CD8-positive, alpha-beta memory T cell (primary cell): ENCODE data around the gene PCNX4. TPM values are rescaled to one million over a fixed set of nuclear protein-coding genes. Genes with fewer than 3 reads are reported as not detected.
A peak's percentile ranks its signal among the peaks of the same experiment; 100 is the strongest.

Experiments
- CTCF ChIA-PET: fragments of 350-600 bp; sonication (Branson Sonifier 250); formaldehyde crosslinking; loops from one replicate; lab custom pipeline; 2021; ENCODE audit warnings: antibody characterized with exemption; lab: Charles Lee
- POLR2A ChIA-PET: fragments of 350-600 bp; sonication (Branson Sonifier 250); formaldehyde crosslinking; loops from one replicate; lab custom pipeline; 2021; ENCODE audit warnings: antibody characterized with exemption; lab: Charles Lee
- DNase-seq, 5 donors: peaks; one replicate each; pipeline versions ENCODE4 v3.0.0 to v3.0.0-alpha.2; 2020 to 2022; ENCODE audit warnings: mixed read lengths in 1 of 5
- H3K27ac ChIP-seq: one replicate; pipeline ENCODE4 v1.7.0; 2013; ENCODE audit warnings: low read depth, mild to moderate bottlenecking, low read length, moderate library complexity
- H3K27me3 ChIP-seq: 2 replicates; pipeline ENCODE4 v1.7.0; 2013; ENCODE audit warnings: low read length, mild to moderate bottlenecking; ENCODE audit not compliant: insufficient read depth, poor library complexity, severe bottlenecking
- H3K36me3 ChIP-seq: 2 replicates; pipeline ENCODE4 v1.7.0; 2013; ENCODE audit warnings: mild to moderate bottlenecking, low read length, moderate library complexity; ENCODE audit not compliant: insufficient read depth
- H3K4me1 ChIP-seq: 2 replicates; pipeline ENCODE4 v1.7.0; 2013; ENCODE audit warnings: mild to moderate bottlenecking, low read length, moderate library complexity; ENCODE audit not compliant: insufficient read depth
- H3K4me3 ChIP-seq: 2 replicates; pipeline ENCODE4 v1.7.0; 2013; ENCODE audit warnings: mild to moderate bottlenecking, low read length
- H3K9me3 ChIP-seq: 2 replicates; pipeline ENCODE4 v1.7.0; 2013; ENCODE audit warnings: mild to moderate bottlenecking, low read length
- H3K27ac Mint-ChIP-seq, 8 donors: one replicate each; pipeline ENCODE4 v1.8.0; 2020 to 2021; ENCODE audit warnings: mixed read lengths in 8 of 8, mild to moderate bottlenecking in 6 of 8, inconsistent platforms in 3 of 8, moderate library complexity in 3 of 8
- H3K27me3 Mint-ChIP-seq, 2 donors: one replicate each; pipeline ENCODE4 v1.8.0; 2020 to 2021; ENCODE audit warnings: mixed read lengths in 2 of 2, mild to moderate bottlenecking in 1 of 2, moderate library complexity in 1 of 2
- H3K36me3 Mint-ChIP-seq, 3 donors: one replicate each; pipeline ENCODE4 v1.8.0; 2020 to 2021; ENCODE audit warnings: mixed read lengths in 3 of 3, inconsistent platforms in 1 of 3, mild to moderate bottlenecking in 1 of 3
- H3K4me1 Mint-ChIP-seq, 3 donors: one replicate each; pipeline ENCODE4 v1.8.0; 2020 to 2021; ENCODE audit warnings: mixed read lengths in 3 of 3, inconsistent platforms in 1 of 3, mild to moderate bottlenecking in 1 of 3
- H3K4me3 Mint-ChIP-seq, 7 donors: one replicate each; pipeline ENCODE4 v1.8.0; 2020 to 2021; ENCODE audit warnings: mixed read lengths in 7 of 7, mild to moderate bottlenecking in 6 of 7, moderate library complexity in 4 of 7, inconsistent platforms in 2 of 7
- H3K9me3 Mint-ChIP-seq, 5 donors: one replicate each; pipeline ENCODE4 v1.8.0; 2020 to 2022; ENCODE audit warnings: mixed read lengths in 5 of 5, mild to moderate bottlenecking in 3 of 5, moderate library complexity in 2 of 5, inconsistent platforms in 1 of 5
- polyA plus RNA-seq: library from polyadenylated mRNA; unstranded; fragments of 300-500 nt; fragmentation: Illumina TruSeq; gene quantifications from one replicate; pipeline ENCODE4 v1.2.3, GENCODE V29; 2021
- total RNA-seq, 2 experiments: library from RNA; stranded (reverse); gene quantifications; one replicate each; pipeline ENCODE4 v1.2.3, GENCODE V29; 2021

Gene PCNX4
- total and polyA plus RNA-seq, 3 experiments from 2014 or later: 21.4 to 43.5 (median 38.8) TPM

DNA sequence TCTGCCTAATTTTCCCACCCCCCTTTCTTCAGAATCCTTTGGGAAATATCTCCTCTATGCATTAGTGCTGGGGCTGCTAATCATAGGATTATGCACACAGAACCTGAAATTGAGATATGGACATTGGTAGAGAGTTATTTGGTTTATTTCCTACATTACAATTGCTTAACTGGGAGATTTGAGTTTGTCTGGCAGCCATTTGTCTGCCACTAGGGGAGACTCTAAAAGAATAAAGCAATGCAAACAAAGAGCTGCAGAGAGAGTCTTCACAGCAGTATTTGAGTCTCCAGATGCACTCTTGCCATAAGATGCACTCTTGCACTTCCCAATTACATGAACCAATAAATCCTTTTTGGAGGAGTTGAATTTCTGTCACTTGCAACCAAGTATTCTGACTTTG is 12.0 kb upstream of the PCNX4 start:
- Mint-ChIP-seq H3K27ac (no peak overlapping the region), H3K4me3 (no peak overlapping the region), H3K4me1 (no peaks in the 10 kb centered on the region), H3K27me3 (peaks cover 7 to 31% of the 10 kb centered on the region in 2 donors), H3K9me3 (peaks cover 0 to 8% (median 4%) of the 10 kb centered on the region in 5 donors), H3K36me3 (peaks cover 0 to 14% (median 0%) of the 10 kb centered on the region in 3 donors)
- no peak for DNase-seq
- no peaks in the 10 kb centered on the region for H3K9me3 ChIP-seq
- ChIA-PET CTCF (no interaction called here), POLR2A (no interaction called here)
- no peak overlapping the region for H3K27ac ChIP-seq
- no peaks in the 10 kb centered on the region for H3K27me3 ChIP-seq
- no peak overlapping the region for H3K4me3 ChIP-seq
- no peaks in the 10 kb centered on the region for H3K4me1 ChIP-seq
- no peaks in the 10 kb centered on the region for H3K36me3 ChIP-seq

- Mint-ChIP-seq H3K9me3 (no peaks in the 10 kb centered on the region), H3K4me1 (no peaks in the 10 kb centered on the region), H3K27me3 (peaks cover 0 to 7% of the 10 kb centered on the region in 2 donors), H3K36me3 (no peaks in the 10 kb centered on the region), H3K4me3 (no peak overlapping the region), H3K27ac (no peak overlapping the region)
- CTCF ChIA-PET: no interaction called here
- Histone ChIP-seq H3K4me1 (no peaks in the 10 kb centered on the region), H3K27me3 (no peaks in the 10 kb centered on the region), H3K4me3 (no peak overlapping the region), H3K36me3 (no peaks in the 10 kb centered on the region), H3K9me3 (no peaks in the 10 kb centered on the region), H3K27ac (no peak overlapping the region)
- POLR2A ChIA-PET: no interaction called here
- DNase-seq: no peak
These were observed 6.6 kb upstream of the PCNX4 start for GRCh38 chr14:60085085-60085484.

- Mint-ChIP-seq H3K27ac (no peak overlapping the region), H3K36me3 (no peaks in the 10 kb centered on the region), H3K4me1 (peaks cover 0 to 3% (median 2%) of the 10 kb centered on the region in 3 donors), H3K9me3 (no peaks in the 10 kb centered on the region), H3K4me3 (no peak overlapping the region), H3K27me3 (peaks cover 0 to 7% of the 10 kb centered on the region in 2 donors)
- Histone ChIP-seq H3K4me1 (no peaks in the 10 kb centered on the region), H3K4me3 (no peak overlapping the region), H3K36me3 (no peaks in the 10 kb centered on the region), H3K27ac (no peak overlapping the region), H3K9me3 (no peaks in the 10 kb centered on the region), H3K27me3 (no peaks in the 10 kb centered on the region)
- CTCF ChIA-PET: no interaction called here
- POLR2A ChIA-PET: no interaction called here
- DNase-seq: no peak
These were observed 6.0 kb upstream of the PCNX4 start for GRCh38 chr14:60085693-60086092.

DNA sequence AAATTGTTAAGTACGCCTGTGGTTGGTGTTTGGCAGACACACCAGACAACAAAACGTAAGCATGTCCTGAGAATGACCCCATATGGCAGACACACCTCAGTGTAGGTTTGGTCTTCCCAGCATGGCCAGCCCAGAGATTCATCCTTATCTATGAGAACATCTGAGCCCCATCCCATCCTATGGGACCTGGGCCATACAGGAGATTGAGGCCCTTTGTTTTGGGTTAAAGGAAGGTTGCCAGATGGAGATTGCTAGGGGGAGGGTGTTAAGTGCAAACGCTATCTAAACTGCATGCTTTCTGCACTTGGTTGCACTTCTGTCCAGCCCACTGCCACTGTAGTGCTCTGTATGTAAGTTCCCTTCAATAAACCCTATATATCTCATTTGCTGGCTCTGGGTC is 4.1 kb upstream of the PCNX4 start:
- H3K27ac ChIP-seq: no peak overlapping the region
- no peaks in the 10 kb centered on the region for H3K36me3 ChIP-seq
- no peaks in the 10 kb centered on the region for H3K9me3 ChIP-seq
- Mint-ChIP-seq H3K4me3 (no peak overlapping the region), H3K36me3 (peaks cover 0 to 14% (median 0%) of the 10 kb centered on the region in 3 donors), H3K27ac (no peak overlapping the region), H3K27me3 (peaks cover 0 to 7% of the 10 kb centered on the region in 2 donors), H3K4me1 (peaks cover 7 to 16% (median 12%) of the 10 kb centered on the region in 3 donors), H3K9me3 (no peaks in the 10 kb centered on the region)
- peaks cover 1% of the 10 kb centered on the region for H3K4me1 ChIP-seq
- DNase-seq: no peak
- ChIA-PET POLR2A (no interaction called here), CTCF (interaction anchor here (3.6 kb wide), 1 partner anchor 78 kb away, joined by 19 read pairs; the partner anchor contains the start of gene DHRS7)
- H3K4me3 ChIP-seq: no peak overlapping the region
- H3K27me3 ChIP-seq: no peaks in the 10 kb centered on the region

- no peaks in the 10 kb centered on the region for H3K36me3 ChIP-seq
- ChIA-PET POLR2A (interaction anchor here (2.1 to 3.4 kb wide), 2 partner anchors 76 to 159 kb away, joined by 10 to 15 read pairs; partner anchors contain the start of genes DHRS7 and PPM1A), CTCF (interaction anchor here (0.9 to 3.6 kb wide), 4 partner anchors 8 to 124 kb away, joined by 3 to 19 read pairs (median 4); partner anchors contain the start of gene DHRS7)
- H3K27ac Mint-ChIP-seq: peak overlapping the region in 2 of 8 donors; percentile 7 to 19
- H3K27me3 ChIP-seq: no peaks in the 10 kb centered on the region
- H3K36me3 Mint-ChIP-seq: peaks cover 0 to 18% (median 0%) of the 10 kb centered on the region in 3 donors
- H3K4me1 ChIP-seq: peaks cover 17% of the 10 kb centered on the region
- no peaks in the 10 kb centered on the region for H3K9me3 Mint-ChIP-seq
- H3K27me3 Mint-ChIP-seq: peaks cover 0 to 7% of the 10 kb centered on the region in 2 donors
- no peaks in the 10 kb centered on the region for H3K9me3 ChIP-seq
- H3K4me1 Mint-ChIP-seq: peaks cover 22 to 32% (median 28%) of the 10 kb centered on the region in 3 donors
- DNase-seq: no peak
- no peak overlapping the region for H3K4me3 ChIP-seq
- H3K27ac ChIP-seq: no peak overlapping the region
- peak overlapping the region in 1 of 7 donors; percentile 9 for H3K4me3 Mint-ChIP-seq
These were observed 2.5 kb upstream of the PCNX4 start for GRCh38 chr14:60089221-60089620.

GRCh38 chr14:60090864-60091519 is 731 bp upstream of the PCNX4 start:
- Mint-ChIP-seq H3K4me3 (peak overlapping the region; percentile 86 to 96 (median 93)), H3K27me3 (peaks cover 0 to 3% of the 10 kb centered on the region in 2 donors), H3K36me3 (peaks cover 0 to 18% (median 0%) of the 10 kb centered on the region in 3 donors), H3K9me3 (no peaks in the 10 kb centered on the region), H3K27ac (peak overlapping the region; percentile 85 to 99 (median 95)), H3K4me1 (peaks cover 39 to 50% (median 40%) of the 10 kb centered on the region in 3 donors)
- Histone ChIP-seq H3K36me3 (no peaks in the 10 kb centered on the region), H3K4me1 (peaks cover 28% of the 10 kb centered on the region), H3K27me3 (no peaks in the 10 kb centered on the region), H3K4me3 (peak overlapping the region; percentile 90), H3K9me3 (no peaks in the 10 kb centered on the region), H3K27ac (peak overlapping the region; percentile 90)
- CTCF ChIA-PET: interaction anchor here (0.9 to 3.6 kb wide), 4 partner anchors 25 to 93 kb away, joined by 5 to 19 read pairs (median 6); partner anchors contain the start of gene DHRS7
- peak in 2 of 5 donors; percentile 13 to 30 for DNase-seq
- POLR2A ChIA-PET: interaction anchor here (0.6 to 3.4 kb wide), 8 partner anchors 68 to 161 kb away, joined by 3 to 15 read pairs (median 4); partner anchors contain the start of genes DHRS7 and PPM1A

GRCh38 chr14:60092526-60092920 is 800 bp downstream of the PCNX4 start:
- no peak for DNase-seq
- H3K4me3 Mint-ChIP-seq: peak overlapping the region; percentile 86 to 96 (median 93)
- peak overlapping the region; percentile 85 to 99 (median 95) for H3K27ac Mint-ChIP-seq
- H3K27me3 Mint-ChIP-seq: no peaks in the 10 kb centered on the region
- peaks cover 39 to 61% (median 51%) of the 10 kb centered on the region in 3 donors for H3K4me1 Mint-ChIP-seq
- CTCF ChIA-PET: interaction anchor here (0.7 to 2.6 kb wide), 4 partner anchors 24 to 128 kb away, joined by 4 to 16 read pairs (median 4); partner anchors contain the start of gene DHRS7
- no peaks in the 10 kb centered on the region for H3K27me3 ChIP-seq
- no peaks in the 10 kb centered on the region for H3K9me3 Mint-ChIP-seq
- H3K27ac ChIP-seq: peak overlapping the region; percentile 90
- H3K36me3 ChIP-seq: no peaks in the 10 kb centered on the region
- H3K9me3 ChIP-seq: no peaks in the 10 kb centered on the region
- peak overlapping the region; percentile 90 for H3K4me3 ChIP-seq
- POLR2A ChIA-PET: interaction anchor here (0.8 to 1.5 kb wide), 5 partner anchors 67 to 157 kb away, joined by 3 to 11 read pairs (median 4); partner anchors contain the start of gene PPM1A
- H3K4me1 ChIP-seq: peaks cover 28% of the 10 kb centered on the region
- peaks cover 0 to 23% (median 0%) of the 10 kb centered on the region in 3 donors for H3K36me3 Mint-ChIP-seq
